Stimulated activated naive CD8-positive, alpha-beta T cell treated with anti-CD3 and anti-CD28 coated beads, Interleukin-15, Interleukin-2, amounts not matched to agents 100 ng/mL and 50 ng/mL, for 24 hours (primary cell): ENCODE measurements around the gene RPUSD3.
"Not testable (repeated sequence)": the region's sequence is repeated elsewhere in the genome, so short reads cannot be mapped to it uniquely, and the experiment has no call there.

Experiments
- H3K27ac Mint-ChIP-seq: one replicate; pipeline ENCODE4 v1.8.0; 2021; ENCODE audit warnings: mild to moderate bottlenecking, mixed read lengths
- H3K27me3 Mint-ChIP-seq: one replicate; pipeline ENCODE4 v1.8.0; 2021; ENCODE audit warnings: mixed read lengths
- H3K36me3 Mint-ChIP-seq: one replicate; pipeline ENCODE4 v1.8.0; 2021; ENCODE audit warnings: low read depth, mixed read lengths
- H3K4me1 Mint-ChIP-seq: one replicate; pipeline ENCODE4 v1.8.0; 2021; ENCODE audit warnings: low read depth, mixed read lengths
- H3K4me3 Mint-ChIP-seq: one replicate; pipeline ENCODE4 v1.8.0; 2021; ENCODE audit warnings: mild to moderate bottlenecking, mixed read lengths
- H3K9me3 Mint-ChIP-seq: one replicate; pipeline ENCODE4 v1.8.0; 2021; ENCODE audit warnings: mixed read lengths

The RPUSD3 gene

DNA sequence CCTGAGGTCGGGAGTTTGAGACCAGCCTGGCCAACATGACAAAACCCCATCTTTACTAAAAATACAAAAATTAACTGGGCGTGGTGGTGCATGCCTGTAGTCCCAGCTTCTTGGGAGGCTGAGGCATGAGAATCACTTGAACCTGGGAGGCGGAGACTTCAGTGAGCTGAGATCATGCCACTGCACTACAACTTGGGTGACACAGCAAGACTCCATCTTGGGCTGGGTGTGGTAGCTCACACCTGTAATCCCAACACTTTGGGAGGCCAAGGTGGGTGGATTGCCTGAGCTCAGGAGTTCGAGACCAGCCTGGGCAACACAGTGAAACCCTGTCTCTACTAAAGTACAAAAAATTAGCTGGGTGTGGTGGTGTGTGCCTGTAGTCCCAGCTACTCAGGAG lies 32.4 kb upstream of the RPUSD3 start:
- H3K27me3 Mint-ChIP-seq, H3K27ac Mint-ChIP-seq, H3K36me3 Mint-ChIP-seq, H3K9me3 Mint-ChIP-seq, H3K4me3 Mint-ChIP-seq, H3K4me1 Mint-ChIP-seq: not testable (repeated sequence)

DNA sequence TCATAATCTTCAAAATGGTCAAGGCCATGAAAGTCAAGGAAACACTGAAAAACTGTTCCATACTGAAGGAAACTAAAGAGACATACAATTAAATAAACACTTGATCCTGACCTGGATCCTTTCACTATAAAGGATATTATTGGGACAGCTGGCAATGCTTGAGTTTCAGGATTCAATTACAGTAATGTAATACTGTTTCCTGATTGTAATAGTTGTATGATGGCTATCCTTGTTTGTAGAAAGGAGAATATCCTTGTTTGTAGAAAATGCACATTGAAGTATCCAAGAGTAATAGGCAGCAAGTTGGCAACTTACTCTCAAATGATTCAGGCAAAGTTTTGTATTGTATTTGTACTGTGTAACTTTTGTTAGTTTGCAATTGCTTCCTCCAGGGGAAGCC lies 31.6 kb upstream of the RPUSD3 start:
- Mint-ChIP-seq H3K4me1 (no peaks in the 10 kb centered on the region), H3K36me3 (no peaks in the 10 kb centered on the region), H3K27me3 (no peaks in the 10 kb centered on the region), H3K4me3 (no peak overlapping the region), H3K27ac (no peak overlapping the region), H3K9me3 (no peaks in the 10 kb centered on the region)

DNA sequence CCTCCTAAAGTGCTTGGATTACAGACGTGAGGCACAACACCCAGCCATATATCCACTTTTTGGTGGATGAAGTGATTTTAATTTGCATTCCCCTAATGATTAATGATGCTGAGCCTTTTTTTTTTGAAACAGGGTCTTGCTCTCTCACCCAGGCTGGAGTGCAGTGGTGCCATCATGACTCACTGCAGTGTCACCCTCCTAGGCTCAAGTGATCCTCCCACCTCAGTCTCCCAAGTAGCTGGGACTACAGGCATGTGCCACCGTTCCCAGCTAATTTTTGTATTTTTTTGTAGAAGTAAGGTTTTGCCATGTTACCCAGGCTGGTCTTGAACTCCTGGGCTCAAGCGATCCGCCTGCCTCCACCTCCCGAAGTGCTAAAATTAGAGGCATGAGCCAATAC lies 28.3 kb upstream of the RPUSD3 start:
- H3K4me3 Mint-ChIP-seq, H3K27me3 Mint-ChIP-seq, H3K9me3 Mint-ChIP-seq, H3K27ac Mint-ChIP-seq, H3K4me1 Mint-ChIP-seq, H3K36me3 Mint-ChIP-seq: not testable (repeated sequence)

DNA sequence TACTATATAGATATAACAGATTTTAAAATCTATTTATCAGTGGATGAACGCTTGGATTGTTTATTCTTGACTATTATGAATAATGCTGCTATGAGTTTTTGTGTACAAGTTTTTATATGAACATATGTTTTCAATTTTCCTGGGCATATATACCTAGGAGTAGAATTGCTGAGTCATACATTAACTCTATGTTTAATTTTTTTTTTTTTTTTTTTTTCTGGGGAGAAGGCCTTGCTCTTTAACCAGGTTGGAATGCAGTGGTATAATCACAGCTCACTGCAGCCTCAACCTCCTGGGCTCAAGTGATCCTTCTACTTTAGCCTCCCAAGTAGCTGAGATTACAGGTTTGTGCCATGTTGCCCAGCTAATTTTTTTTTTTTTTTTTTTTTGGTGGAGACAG lies 27.2 kb upstream of the RPUSD3 start:
- Mint-ChIP-seq H3K36me3 (no peaks in the 10 kb centered on the region), H3K9me3 (no peaks in the 10 kb centered on the region), H3K4me3 (no peak overlapping the region), H3K4me1 (no peaks in the 10 kb centered on the region), H3K27ac (no peak overlapping the region), H3K27me3 (no peaks in the 10 kb centered on the region)

DNA sequence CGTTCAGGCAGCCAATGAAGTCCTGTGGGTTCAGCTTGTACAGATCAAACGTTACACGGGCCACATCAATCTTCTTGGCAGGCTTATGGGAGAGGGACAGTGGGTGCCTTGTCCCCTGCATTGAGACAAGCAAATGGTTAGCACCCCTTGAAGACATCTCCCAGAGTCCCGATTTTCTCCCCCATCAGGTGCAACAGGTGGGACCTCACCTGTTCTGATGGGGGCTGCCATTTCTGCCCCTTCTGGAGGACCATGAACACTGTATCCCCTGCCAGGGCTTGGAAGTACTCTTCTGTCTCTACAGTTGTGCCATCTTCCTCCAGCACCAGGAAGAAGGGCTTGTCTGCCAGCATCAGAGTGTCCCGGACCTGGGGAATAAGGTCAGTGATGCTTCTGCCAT lies 26.1 kb upstream of the RPUSD3 start:
- H3K27ac Mint-ChIP-seq = no peak overlapping the region
- H3K36me3 Mint-ChIP-seq = no peaks in the 10 kb centered on the region
- no peaks in the 10 kb centered on the region for H3K27me3 Mint-ChIP-seq
- no peaks in the 10 kb centered on the region for H3K9me3 Mint-ChIP-seq
- H3K4me1 Mint-ChIP-seq = no peaks in the 10 kb centered on the region
- H3K4me3 Mint-ChIP-seq = no peak overlapping the region

DNA sequence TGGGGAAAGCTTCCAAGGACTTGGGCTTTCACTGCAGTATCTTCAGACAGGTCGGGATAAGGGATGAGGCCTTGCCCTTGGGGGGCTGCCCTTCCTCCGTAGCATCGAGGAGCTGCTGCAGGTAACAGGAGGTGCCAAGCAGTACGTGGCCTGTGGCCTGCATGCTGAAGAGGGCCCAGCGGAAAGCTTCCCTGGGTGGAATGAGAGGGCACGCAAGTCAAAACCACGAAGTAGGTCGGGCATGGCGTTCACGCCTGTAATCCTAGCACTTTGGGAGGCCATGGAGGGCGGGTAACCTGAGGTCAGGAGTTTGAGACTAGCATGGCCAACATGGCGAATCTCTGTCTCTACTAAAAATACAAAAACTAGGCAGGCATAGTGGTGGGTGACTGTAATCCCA lies 23.3 kb upstream of the RPUSD3 start:
- no peak overlapping the region for H3K27ac Mint-ChIP-seq
- H3K27me3 Mint-ChIP-seq = peaks cover 6% of the 10 kb centered on the region
- no peaks in the 10 kb centered on the region for H3K36me3 Mint-ChIP-seq
- H3K4me3 Mint-ChIP-seq = no peak overlapping the region
- peaks cover 2% of the 10 kb centered on the region for H3K4me1 Mint-ChIP-seq
- H3K9me3 Mint-ChIP-seq = no peaks in the 10 kb centered on the region

DNA sequence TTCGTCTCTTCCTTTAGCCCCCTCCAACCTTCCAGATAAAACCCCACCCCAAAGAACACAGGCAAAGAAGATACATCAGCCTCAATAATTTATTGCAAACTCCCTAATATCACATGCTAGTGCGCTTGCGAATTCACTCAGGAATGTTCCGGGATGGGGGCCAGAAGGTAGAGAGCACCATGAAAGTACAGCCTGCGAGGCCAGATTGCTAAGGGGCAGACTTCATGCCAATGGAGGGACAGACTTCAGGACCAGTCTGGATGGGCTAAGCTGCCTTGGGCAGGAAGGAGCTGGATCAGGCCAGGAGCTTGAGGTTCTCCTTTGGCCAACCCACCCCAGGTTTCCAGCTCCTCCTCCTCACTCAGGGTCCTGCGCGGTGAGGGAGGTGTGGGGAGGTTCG lies 22.8 kb upstream of the RPUSD3 start:
- Mint-ChIP-seq H3K27me3 (peaks cover 10% of the 10 kb centered on the region), H3K36me3 (no peaks in the 10 kb centered on the region), H3K4me3 (no peak overlapping the region), H3K27ac (no peak overlapping the region), H3K4me1 (peaks cover 4% of the 10 kb centered on the region), H3K9me3 (no peaks in the 10 kb centered on the region)

DNA sequence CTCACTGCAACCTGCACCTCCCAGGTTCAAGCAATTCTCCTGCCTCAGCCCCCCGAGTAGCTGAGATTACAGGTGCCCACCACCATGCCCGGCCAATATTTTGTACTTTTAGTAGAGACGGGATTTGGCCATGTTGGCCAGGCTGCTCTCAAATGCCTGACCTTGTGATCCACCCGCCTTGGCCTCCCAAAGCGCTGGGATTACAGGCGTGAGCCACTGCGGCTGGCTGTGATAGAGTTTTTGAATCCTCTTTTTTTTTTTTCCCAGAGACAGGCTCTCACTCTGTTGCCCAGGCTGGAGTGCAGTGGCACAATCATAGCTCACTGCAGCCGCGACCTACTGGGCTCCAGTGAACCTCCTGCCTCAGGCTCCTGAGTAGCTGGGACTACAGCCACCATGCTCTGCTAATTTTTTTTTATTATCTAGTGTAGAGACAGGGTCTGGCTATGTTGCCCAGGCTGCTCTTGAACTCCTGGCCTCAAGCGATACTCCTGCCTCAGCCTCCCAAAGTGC lies 21.4 kb upstream of the RPUSD3 start:
- H3K27ac Mint-ChIP-seq = not testable (repeated sequence)

DNA sequence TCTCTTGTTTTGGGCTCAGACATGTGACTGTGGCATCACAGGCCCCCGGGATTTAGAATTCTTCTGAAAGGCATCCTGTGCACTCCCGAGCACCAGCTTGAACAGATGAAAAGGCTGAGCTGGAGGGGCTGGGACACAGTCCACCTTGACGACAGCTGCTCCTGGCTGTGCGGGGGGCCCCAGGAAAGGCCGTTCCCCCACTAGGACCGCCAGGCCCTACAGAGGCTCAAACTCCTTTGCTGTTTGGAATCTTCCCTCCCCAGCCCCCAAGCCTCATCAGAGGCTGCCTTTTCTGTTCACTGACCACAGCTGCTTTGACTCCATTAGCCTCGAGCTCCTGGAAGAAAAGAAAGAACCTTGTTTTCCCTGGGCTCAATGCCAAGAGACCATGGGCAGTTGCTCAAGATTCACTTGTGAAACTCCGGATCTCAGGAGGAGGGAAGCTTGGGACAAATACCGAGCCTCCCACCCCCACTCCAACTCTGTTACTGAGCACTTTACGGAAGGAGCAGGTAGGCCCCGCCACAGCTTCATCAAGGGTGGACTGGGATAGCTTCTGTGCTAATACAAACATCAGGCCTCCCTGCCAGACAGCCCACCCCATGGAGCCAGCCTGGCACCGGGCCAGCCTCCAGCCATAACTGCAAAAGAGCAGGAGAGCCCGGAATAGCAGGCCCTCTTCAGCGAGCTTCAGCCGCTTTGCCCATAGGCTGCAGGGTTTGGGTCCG lies 20.6 kb upstream of the RPUSD3 start:
- Mint-ChIP-seq H3K9me3 (no peaks in the 10 kb centered on the region), H3K27ac (no peak overlapping the region), H3K4me3 (no peak overlapping the region), H3K36me3 (no peaks in the 10 kb centered on the region), H3K27me3 (peaks cover 10% of the 10 kb centered on the region), H3K4me1 (peaks cover 4% of the 10 kb centered on the region)

More for the DNA sequence above, 21.4 kb upstream of the RPUSD3 start:
- H3K4me1 Mint-ChIP-seq, H3K9me3 Mint-ChIP-seq, H3K27me3 Mint-ChIP-seq, H3K36me3 Mint-ChIP-seq, H3K4me3 Mint-ChIP-seq: not testable (repeated sequence)

DNA sequence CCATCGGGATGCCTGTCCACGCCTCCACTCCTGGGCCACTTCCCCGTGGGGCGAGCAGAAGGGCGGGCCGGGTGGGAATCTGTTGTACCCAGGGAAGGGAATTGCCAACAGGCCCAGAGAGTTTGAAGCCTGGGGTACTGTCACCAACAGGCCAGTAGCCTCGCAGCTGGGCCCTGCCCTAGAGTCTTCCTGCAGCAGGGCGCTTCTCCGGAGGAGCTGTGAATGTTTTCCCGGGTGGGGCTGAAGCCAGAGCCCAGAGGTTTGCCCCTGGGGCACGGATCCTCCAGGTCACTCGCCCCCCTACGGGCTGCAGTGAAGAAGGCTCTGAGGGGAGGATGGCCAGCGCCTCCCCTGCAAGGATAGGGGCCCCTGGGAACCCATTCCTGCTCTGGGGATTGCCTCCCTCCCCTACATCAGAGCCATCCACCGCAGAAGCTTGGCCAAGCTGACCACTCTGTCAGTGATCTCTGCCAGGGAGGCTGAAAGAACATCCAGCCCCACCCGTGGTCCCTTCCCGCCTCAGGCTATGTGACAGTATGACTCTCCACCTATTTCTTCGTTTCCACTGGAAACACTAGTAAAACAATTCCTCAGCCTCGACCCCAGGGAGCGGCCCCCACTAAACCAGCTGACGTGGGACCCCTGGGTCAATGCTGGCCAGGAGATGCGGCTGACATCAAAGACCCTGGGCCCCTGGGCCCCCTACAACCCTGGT lies 19.4 kb upstream of the RPUSD3 start:
- Mint-ChIP-seq H3K9me3 (no peaks in the 10 kb centered on the region), H3K27ac (no peak overlapping the region), H3K27me3 (peaks cover 10% of the 10 kb centered on the region), H3K36me3 (no peaks in the 10 kb centered on the region), H3K4me3 (no peak overlapping the region), H3K4me1 (peaks cover 4% of the 10 kb centered on the region)

DNA sequence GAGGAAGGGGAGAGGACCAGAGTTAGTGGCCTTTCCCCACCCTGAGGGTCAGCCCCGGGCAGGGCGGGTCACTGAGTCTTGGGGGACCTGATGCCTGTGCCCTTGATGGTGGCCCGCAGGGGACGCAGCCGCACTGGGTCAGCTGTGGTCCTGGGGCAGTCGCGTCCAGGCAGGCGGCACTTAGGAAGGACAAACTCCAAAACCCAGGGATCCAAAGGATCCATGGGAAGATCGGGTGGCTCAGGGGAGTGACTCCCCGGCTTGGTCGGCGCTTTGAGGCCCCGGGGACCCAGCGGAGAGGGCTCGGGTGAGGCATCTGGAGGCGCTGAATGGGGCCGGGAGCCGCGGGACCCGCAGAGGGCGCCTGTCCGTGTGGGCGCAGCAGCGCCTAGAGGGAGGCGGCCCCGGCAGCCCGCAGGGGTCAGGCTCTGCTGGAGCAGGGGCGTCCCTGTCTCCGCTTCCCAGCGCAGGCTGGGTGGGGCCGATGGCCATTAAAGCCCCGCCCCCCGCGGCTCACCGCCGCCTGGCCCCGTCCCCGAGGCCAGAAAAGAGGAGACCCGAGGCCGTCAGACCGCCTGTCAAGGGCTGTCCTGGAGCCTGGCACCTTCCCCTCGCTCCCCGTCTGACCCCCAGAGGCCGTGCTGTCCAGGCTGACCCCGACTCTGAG lies 18.7 kb upstream of the RPUSD3 start:
- no peak overlapping the region for H3K27ac Mint-ChIP-seq
- no peaks in the 10 kb centered on the region for H3K36me3 Mint-ChIP-seq
- no peaks in the 10 kb centered on the region for H3K9me3 Mint-ChIP-seq
- peaks cover 10% of the 10 kb centered on the region for H3K27me3 Mint-ChIP-seq
- H3K4me1 Mint-ChIP-seq = peaks cover 4% of the 10 kb centered on the region
- H3K4me3 Mint-ChIP-seq = no peak overlapping the region

DNA sequence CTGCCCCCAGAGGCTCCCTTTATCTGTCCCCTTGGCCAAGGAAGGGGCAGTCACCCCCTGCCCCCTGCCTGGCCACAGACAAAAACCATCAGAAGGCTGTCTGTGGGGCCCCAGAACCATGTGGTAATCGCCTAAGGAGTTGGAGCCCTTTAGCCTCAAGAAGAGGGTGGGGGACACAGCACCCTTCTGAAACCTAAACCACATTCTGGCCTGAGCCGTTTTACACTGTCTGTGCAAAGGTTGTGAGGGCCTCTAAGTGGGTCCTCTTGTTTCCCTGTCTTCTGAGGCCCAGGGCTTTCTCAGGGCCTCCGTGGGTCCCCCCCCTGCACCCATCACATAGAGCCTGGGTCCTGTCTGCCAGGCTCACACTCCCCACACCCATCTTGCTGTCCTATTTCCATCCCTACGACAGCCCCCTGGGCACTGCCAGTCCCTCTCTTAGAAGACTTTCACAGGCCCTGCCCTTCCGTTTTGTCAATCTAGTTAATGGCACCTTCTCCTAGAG lies 17.9 kb upstream of the RPUSD3 start:
- Mint-ChIP-seq H3K4me1 (peaks cover 4% of the 10 kb centered on the region), H3K9me3 (no peaks in the 10 kb centered on the region), H3K4me3 (no peak overlapping the region), H3K27ac (no peak overlapping the region), H3K27me3 (peaks cover 10% of the 10 kb centered on the region), H3K36me3 (no peaks in the 10 kb centered on the region)

DNA sequence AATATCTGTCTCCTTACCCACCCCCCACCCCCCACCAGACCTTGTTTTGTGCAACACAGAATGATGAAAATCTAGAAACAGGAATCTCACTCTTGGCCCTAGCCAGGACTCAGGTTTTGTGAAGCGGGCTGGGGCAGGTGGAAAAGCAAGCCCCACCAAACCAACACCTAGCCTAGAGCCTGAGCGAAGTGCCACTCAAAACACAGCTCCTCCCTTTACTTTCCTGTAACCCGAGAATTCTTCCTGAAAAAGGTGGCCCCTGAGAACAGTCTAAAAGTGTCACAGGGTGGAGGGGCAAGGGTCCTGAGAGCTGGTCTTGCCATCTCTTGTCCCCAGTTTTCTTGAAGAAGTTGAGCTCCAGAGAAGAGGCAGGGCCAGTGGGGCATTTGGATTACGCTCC lies 17.4 kb upstream of the RPUSD3 start:
- H3K4me1 Mint-ChIP-seq = peaks cover 4% of the 10 kb centered on the region

DNA sequence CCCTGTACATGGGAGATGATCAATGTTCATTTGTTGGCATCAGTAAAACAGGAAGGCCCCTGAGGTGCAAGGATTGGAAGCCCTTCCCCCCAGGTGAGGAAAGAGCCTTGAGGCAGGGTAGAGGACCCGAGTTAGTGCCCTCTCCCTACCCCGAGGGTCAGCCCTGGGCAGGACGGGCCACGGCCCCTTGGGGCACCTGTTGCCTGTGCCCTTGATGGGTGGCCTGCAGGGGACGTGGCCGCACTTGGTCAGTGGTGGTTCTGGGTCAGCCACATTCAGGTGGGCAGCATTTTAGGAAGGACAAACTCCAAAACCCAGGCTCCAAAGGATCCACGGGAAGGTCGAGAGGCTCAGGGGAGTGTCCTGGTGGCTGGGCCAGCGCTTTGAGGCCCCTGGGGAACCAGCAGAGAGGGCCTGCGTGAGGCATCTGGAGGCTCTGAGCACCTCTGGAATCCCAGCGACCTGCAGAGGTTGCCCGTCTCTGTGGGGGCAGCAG lies 15.8 kb upstream of the RPUSD3 start:
- no peaks in the 10 kb centered on the region for H3K36me3 Mint-ChIP-seq
- H3K9me3 Mint-ChIP-seq = no peaks in the 10 kb centered on the region
- peaks cover 4% of the 10 kb centered on the region for H3K4me1 Mint-ChIP-seq
- no peak overlapping the region for H3K4me3 Mint-ChIP-seq
- H3K27ac Mint-ChIP-seq = no peak overlapping the region
- H3K27me3 Mint-ChIP-seq = peaks cover 10% of the 10 kb centered on the region

More for the DNA sequence above, 17.4 kb upstream of the RPUSD3 start:
- no peaks in the 10 kb centered on the region for H3K36me3 Mint-ChIP-seq
- no peak overlapping the region for H3K27ac Mint-ChIP-seq
- peaks cover 10% of the 10 kb centered on the region for H3K27me3 Mint-ChIP-seq
- H3K4me3 Mint-ChIP-seq = no peak overlapping the region
- no peaks in the 10 kb centered on the region for H3K9me3 Mint-ChIP-seq

DNA sequence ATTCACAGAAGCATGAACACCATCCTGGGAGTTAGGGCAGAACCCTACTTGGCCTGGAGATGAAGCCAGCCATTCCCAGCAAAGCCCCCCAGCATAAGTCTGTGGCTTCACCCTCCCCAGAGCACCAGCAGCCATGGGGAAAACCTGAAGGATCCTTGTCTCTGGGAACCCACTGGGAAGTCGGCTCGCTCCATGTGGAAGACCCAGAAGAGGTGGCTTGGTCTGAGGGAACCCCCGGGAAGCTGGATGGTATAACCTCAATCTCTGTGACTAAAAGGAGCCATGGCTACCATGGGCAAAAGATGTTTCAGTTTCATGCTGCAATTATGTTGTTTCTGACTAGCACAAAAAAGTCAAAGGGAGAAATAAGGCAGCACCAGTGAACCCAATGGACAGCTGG lies 11.8 kb upstream of the RPUSD3 start:
- H3K36me3 Mint-ChIP-seq = no peaks in the 10 kb centered on the region
- H3K9me3 Mint-ChIP-seq = no peaks in the 10 kb centered on the region
- H3K4me3 Mint-ChIP-seq = no peak overlapping the region
- H3K4me1 Mint-ChIP-seq = no peaks in the 10 kb centered on the region
- H3K27ac Mint-ChIP-seq = no peak overlapping the region
- H3K27me3 Mint-ChIP-seq = no peaks in the 10 kb centered on the region
